ENCODE results near the gene STIM1.

Gene STIM1

DNA sequence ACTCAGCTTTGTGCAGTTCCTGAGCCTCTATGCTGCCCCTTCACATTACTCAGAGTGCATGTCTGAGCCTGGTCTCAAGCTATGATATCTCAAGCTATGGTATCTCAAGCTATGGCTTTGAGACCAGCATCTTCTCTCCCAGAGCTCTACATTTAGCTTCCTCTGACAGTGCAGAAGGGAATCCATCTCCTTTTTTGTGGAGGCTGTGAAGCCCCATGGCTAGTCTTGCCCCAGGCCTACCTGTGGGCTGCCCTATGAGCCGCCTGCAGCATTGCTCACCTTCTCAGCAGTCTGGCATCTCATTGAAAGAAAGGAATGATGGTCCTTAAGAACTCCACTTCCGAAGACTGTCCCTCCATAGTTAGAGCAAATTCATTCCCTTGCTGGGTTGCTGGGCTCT is 34.5 kb upstream of the STIM1 start:
- H3K27ac ChIP-seq (ENCODE audit: low read depth, low read length): no peak overlapping the region
- no peaks in the 10 kb centered on the region for H3K9me2 ChIP-seq (replicated peaks; ENCODE audit: control insufficient read depth, low read length)
- H3F3A ChIP-seq (ENCODE audit: control insufficient read depth, insufficient read depth): no peaks in the 10 kb centered on the region
- no peaks in the 10 kb centered on the region for H3K9me3 ChIP-seq (ENCODE audit: control insufficient read depth, insufficient read depth, low read length)
- no peaks in the 10 kb centered on the region for H3K4me1 ChIP-seq (ENCODE audit: control insufficient read depth, low read length)
- H3K79me2 ChIP-seq (ENCODE audit: control insufficient read depth, low read length): no peaks in the 10 kb centered on the region
- H3K4me3 ChIP-seq (ENCODE audit: low read length): no peak overlapping the region
- no peaks in the 10 kb centered on the region for H4K20me1 ChIP-seq (ENCODE audit: control insufficient read depth, insufficient read depth, low read depth, low read length)
- H3K4me2 ChIP-seq (ENCODE audit: low read length): no peak overlapping the region
- TF ChIP-seq, protein P1, sequence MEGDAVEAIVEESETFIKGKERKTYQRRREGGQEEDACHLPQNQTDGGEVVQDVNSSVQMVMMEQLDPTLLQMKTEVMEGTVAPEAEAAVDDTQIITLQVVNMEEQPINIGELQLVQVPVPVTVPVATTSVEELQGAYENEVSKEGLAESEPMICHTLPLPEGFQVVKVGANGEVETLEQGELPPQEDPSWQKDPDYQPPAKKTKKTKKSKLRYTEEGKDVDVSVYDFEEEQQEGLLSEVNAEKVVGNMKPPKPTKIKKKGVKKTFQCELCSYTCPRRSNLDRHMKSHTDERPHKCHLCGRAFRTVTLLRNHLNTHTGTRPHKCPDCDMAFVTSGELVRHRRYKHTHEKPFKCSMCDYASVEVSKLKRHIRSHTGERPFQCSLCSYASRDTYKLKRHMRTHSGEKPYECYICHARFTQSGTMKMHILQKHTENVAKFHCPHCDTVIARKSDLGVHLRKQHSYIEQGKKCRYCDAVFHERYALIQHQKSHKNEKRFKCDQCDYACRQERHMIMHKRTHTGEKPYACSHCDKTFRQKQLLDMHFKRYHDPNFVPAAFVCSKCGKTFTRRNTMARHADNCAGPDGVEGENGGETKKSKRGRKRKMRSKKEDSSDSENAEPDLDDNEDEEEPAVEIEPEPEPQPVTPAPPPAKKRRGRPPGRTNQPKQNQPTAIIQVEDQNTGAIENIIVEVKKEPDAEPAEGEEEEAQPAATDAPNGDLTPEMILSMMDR (IDR thresholded peaks at IDR 0.05; ENCODE audit: low read depth, low read length, poor library complexity, severe bottlenecking): no peak
- no peak for TF ChIP-seq EZH2phosphoT487 (IDR thresholded peaks at IDR 0.05; ENCODE audit: borderline replicate concordance, low read length)
- H3K36me3 ChIP-seq (ENCODE audit: control insufficient read depth, low read length): peaks cover 14% of the 10 kb centered on the region
- H3K27me3 ChIP-seq (ENCODE audit: control insufficient read depth, low read length): no peaks in the 10 kb centered on the region

DNA sequence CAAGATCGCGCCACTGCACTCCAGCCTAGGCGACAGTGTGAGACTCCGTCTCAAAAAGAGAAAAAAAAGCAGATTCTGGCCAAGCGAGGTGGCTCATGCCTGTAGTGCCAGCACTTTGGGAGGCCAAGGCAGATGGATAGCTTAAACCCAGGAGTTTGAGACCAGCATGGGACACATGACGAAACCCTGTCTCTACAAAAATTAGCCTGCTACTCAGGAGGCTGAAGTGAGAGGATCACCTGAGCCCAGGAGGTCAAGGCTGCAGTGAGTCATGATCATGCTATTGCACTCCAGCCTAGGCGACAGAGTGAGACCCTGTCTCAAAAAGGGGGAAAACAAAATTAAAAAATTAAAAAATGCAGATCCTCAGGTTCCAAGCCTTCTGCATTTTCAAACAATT is 33.2 kb upstream of the STIM1 start:
- no peaks in the 10 kb centered on the region for H4K20me1 ChIP-seq (ENCODE audit: control insufficient read depth, insufficient read depth, low read depth, low read length)
- peaks cover 27% of the 10 kb centered on the region for H3K36me3 ChIP-seq (ENCODE audit: control insufficient read depth, low read length)
- no peak for TF ChIP-seq EZH2phosphoT487 (IDR thresholded peaks at IDR 0.05; ENCODE audit: borderline replicate concordance, low read length)
- TF ChIP-seq, protein P1 (IDR thresholded peaks at IDR 0.05; ENCODE audit: low read depth, low read length, poor library complexity, severe bottlenecking): no peak
- no peaks in the 10 kb centered on the region for H3K9me3 ChIP-seq (ENCODE audit: control insufficient read depth, insufficient read depth, low read length)
- no peaks in the 10 kb centered on the region for H3F3A ChIP-seq (ENCODE audit: control insufficient read depth, insufficient read depth)
- no peaks in the 10 kb centered on the region for H3K4me1 ChIP-seq (ENCODE audit: control insufficient read depth, low read length)
- no peak overlapping the region for H3K27ac ChIP-seq (ENCODE audit: low read depth, low read length)
- H3K27me3 ChIP-seq (ENCODE audit: control insufficient read depth, low read length): no peaks in the 10 kb centered on the region
- H3K4me2 ChIP-seq (ENCODE audit: low read length): no peak overlapping the region
- no peaks in the 10 kb centered on the region for H3K9me2 ChIP-seq (replicated peaks; ENCODE audit: control insufficient read depth, low read length)
- no peak overlapping the region for H3K4me3 ChIP-seq (ENCODE audit: low read length)
- no peaks in the 10 kb centered on the region for H3K79me2 ChIP-seq (ENCODE audit: control insufficient read depth, low read length)

DNA sequence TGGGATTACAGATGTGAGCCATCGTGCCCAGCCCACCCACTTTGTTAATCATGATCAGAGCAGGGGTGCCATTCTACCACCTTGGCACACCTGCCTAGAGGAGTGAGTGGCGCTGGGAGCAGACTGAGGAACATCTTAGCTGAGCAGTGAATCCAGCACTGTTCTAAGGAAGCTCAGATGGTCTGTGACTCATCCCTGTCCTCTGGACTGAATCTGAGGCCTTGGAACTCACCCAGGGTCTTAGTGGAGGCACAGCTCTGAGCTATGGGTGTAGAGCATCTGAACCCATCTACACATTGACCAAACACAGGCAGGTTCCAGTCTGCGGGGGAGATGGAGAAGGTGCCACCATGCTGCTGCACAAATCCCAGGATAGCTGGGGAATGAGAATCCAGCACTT is 32.2 kb upstream of the STIM1 start:
- Histone ChIP-seq H3K4me3 (ENCODE audit: low read length) (no peak overlapping the region), H3K9me2 (replicated peaks; ENCODE audit: control insufficient read depth, low read length) (no peaks in the 10 kb centered on the region), H3K27me3 (ENCODE audit: control insufficient read depth, low read length) (no peaks in the 10 kb centered on the region), H3K4me1 (ENCODE audit: control insufficient read depth, low read length) (no peaks in the 10 kb centered on the region), H3K79me2 (ENCODE audit: control insufficient read depth, low read length) (no peaks in the 10 kb centered on the region), H3K36me3 (ENCODE audit: control insufficient read depth, low read length) (peaks cover 37% of the 10 kb centered on the region), H3K9me3 (ENCODE audit: control insufficient read depth, insufficient read depth, low read length) (no peaks in the 10 kb centered on the region), H3K27ac (ENCODE audit: low read depth, low read length) (no peak overlapping the region), H4K20me1 (ENCODE audit: control insufficient read depth, insufficient read depth, low read depth, low read length) (no peaks in the 10 kb centered on the region), H3F3A (ENCODE audit: control insufficient read depth, insufficient read depth) (no peaks in the 10 kb centered on the region), H3K4me2 (ENCODE audit: low read length) (no peak overlapping the region)
- no peak for TF ChIP-seq EZH2phosphoT487 (IDR thresholded peaks at IDR 0.05; ENCODE audit: borderline replicate concordance, low read length)
- TF ChIP-seq, protein P1 (IDR thresholded peaks at IDR 0.05; ENCODE audit: low read depth, low read length, poor library complexity, severe bottlenecking): no peak
